B cell (primary cell): ENCODE results near the gene CLEC4G.

Source experiments
- EZH2 ChIP-seq: IDR thresholded peaks from 2 replicates; pipeline ENCODE4 v1.6.1; 2012; ENCODE audit warnings: borderline replicate concordance, low read depth, mild to moderate bottlenecking, moderate library complexity, low read length; ENCODE audit not compliant: insufficient read depth, poor library complexity, severe bottlenecking
- TF ChIP-seq, protein P1 (sequence below): fragments of 200-600 bp; IDR thresholded peaks from one replicate; pipeline ENCODE4 v1.8.0; 2022; ENCODE audit warnings: antibody characterized with exemption, mild to moderate bottlenecking

DNA sequence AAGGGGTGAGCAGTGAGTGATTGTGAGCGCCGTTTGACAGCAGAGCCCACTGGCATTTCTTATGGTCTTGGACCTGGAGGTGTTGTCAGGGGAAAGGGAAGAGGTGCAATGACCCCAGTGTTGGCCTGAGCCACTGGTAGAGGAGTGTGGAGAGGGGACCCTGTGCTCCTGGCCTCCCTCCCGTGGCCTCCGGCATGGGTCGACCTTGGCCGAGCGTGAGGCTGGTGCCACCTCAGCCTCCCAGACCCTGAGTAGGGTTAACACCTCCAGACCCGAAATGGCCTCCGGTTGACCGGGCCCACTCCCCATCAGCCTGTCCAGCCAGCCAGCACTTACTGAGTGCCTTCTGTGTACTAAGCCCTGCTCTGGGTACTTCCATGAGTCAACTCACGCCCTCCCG, 44.7 kb downstream of the CLEC4G start:
- TF ChIP-seq, protein P1, sequence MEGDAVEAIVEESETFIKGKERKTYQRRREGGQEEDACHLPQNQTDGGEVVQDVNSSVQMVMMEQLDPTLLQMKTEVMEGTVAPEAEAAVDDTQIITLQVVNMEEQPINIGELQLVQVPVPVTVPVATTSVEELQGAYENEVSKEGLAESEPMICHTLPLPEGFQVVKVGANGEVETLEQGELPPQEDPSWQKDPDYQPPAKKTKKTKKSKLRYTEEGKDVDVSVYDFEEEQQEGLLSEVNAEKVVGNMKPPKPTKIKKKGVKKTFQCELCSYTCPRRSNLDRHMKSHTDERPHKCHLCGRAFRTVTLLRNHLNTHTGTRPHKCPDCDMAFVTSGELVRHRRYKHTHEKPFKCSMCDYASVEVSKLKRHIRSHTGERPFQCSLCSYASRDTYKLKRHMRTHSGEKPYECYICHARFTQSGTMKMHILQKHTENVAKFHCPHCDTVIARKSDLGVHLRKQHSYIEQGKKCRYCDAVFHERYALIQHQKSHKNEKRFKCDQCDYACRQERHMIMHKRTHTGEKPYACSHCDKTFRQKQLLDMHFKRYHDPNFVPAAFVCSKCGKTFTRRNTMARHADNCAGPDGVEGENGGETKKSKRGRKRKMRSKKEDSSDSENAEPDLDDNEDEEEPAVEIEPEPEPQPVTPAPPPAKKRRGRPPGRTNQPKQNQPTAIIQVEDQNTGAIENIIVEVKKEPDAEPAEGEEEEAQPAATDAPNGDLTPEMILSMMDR = no peak
- no peak for TF ChIP-seq EZH2
